ENCODE measurements around the gene PRKCH.

- TF ChIP-seq CTCF (IDR thresholded peaks at IDR 0.05; ENCODE audit: extremely low read depth in 1 of 2, insufficient read depth in 1 of 2, low read depth in 1 of 2, low read length in 2 of 2) (no peak), EZH2 (IDR thresholded peaks at IDR 0.05; ENCODE audit: borderline replicate concordance, low read depth, low read length, severe bottlenecking) (no peak)
Measured at GRCh38 chr14:61488417-61489401, 167.3 kb downstream of the PRKCH start.
